ENCODE results near the gene PRTG. TPM values are rescaled to one million over a fixed set of nuclear protein-coding genes. Genes with fewer than 3 reads are reported as not detected.

The PRTG gene
- total and polyA plus RNA-seq, 2 of the 13 experiments (the other 11 are each of a cell fraction or from before 2014, with no cell fraction given) = 13.2 to 22.3 TPM

DNA sequence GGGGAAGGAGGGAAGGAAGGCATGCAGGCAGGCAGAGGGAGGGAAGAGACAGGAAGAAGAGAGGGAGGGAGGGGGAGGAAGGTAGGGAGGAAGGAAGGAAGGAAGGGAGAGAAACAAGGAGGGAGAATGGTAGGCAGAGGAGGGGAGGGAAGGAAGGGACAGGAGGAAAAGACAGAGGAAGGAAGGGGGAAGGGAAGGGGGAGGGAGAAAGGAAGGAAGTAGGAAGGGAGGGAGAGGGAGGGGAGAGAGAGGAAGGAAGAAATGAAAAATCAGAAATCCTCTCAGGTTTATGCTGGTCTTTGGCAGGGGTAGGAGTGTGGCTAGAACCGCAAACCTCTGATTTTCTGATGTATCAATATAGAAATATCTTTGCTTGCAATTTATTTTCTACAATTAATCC is 4.2 kb downstream of the PRTG start:
- ATAC-seq = no peak
- H3K27me3 ChIP-seq (ENCODE audit: control insufficient read depth in 1 of 2, insufficient read depth in 2 of 2, low read length in 2 of 2) = no peaks in the 10 kb centered on the region
- no peak overlapping the region for H2AFZ ChIP-seq (ENCODE audit: low read length)
- ChIA-PET POLR2A (no interaction called here), CTCF (ENCODE audit: low intra/inter-chr PET ratio, low total read pairs) (no interaction called here)
- intact Hi-C loops (cut with micrococcal nuclease; ENCODE audit: unreplicated experiment) (loop anchor here (10.0 kb wide), 1 partner anchor 54 kb away; no protein-coding TSS in a partner anchor), in situ Hi-C loops (cut with HindIII; ENCODE audit: extremely low pct_ligation_motif_present, low pct_unique_long_range_greater_than_20kb) (no loop called here)
- no peaks in the 10 kb centered on the region; the same call in 1 of the 2 replicates for H4K20me1 ChIP-seq (ENCODE audit: insufficient read depth, low read length)
- no peaks in the 10 kb centered on the region for H3K9me3 ChIP-seq (ENCODE audit: low read length)
- no peak overlapping the region for H3K4me2 ChIP-seq (ENCODE audit: low read depth, low read length)
- H3K36me3 ChIP-seq (replicated peaks in 1 of 2; ENCODE audit: control insufficient read depth in 1 of 2, insufficient read depth in 2 of 2, low read length in 2 of 2) = peaks cover 0 to 5% of the 10 kb centered on the region in 2 experiments; a peak in 1 of 5 replicates
- H3K4me1 ChIP-seq (ENCODE audit: insufficient read depth, low read length) = peaks cover 40% of the 10 kb centered on the region
- H3K27ac ChIP-seq (ENCODE audit: extremely low read length, insufficient read depth, low read length) = no peak overlapping the region
- no peak overlapping the region for H3K9ac ChIP-seq (ENCODE audit: insufficient read depth, low read depth, low read length)
- BruUV-seq (replicated peaks) = no TSS peak
- TF ChIP-seq, protein P1, sequence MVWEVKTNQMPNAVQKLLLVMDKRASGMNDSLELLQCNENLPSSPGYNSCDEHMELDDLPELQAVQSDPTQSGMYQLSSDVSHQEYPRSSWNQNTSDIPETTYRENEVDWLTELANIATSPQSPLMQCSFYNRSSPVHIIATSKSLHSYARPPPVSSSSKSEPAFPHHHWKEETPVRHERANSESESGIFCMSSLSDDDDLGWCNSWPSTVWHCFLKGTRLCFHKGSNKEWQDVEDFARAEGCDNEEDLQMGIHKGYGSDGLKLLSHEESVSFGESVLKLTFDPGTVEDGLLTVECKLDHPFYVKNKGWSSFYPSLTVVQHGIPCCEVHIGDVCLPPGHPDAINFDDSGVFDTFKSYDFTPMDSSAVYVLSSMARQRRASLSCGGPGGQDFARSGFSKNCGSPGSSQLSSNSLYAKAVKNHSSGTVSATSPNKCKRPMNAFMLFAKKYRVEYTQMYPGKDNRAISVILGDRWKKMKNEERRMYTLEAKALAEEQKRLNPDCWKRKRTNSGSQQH (CRISPR knock-in tag; IDR thresholded peaks at IDR 0.05; ENCODE audit: low read depth) = no peak
- peak; percentile 87 for TF ChIP-seq HNRNPK (IDR thresholded peaks at IDR 0.05; ENCODE audit: low read depth, low read length, poor library complexity, severe bottlenecking)
- FAIRE-seq = no peak
- peaks cover 29% of the 10 kb centered on the region for H3K79me2 ChIP-seq (ENCODE audit: insufficient read depth, low read length)
- 0% methylated on average over 1 of the region's 1 CpG for WGBS (ENCODE audit: low lambda C conversion rate)
- no peak for DNase-seq (ENCODE audit: low spot score)
- no peak overlapping the region for H3K4me3 ChIP-seq (replicated peaks in 1 of 3; ENCODE audit: insufficient read depth in 1 of 3, low read depth in 2 of 3, low read length in 3 of 3)

DNA sequence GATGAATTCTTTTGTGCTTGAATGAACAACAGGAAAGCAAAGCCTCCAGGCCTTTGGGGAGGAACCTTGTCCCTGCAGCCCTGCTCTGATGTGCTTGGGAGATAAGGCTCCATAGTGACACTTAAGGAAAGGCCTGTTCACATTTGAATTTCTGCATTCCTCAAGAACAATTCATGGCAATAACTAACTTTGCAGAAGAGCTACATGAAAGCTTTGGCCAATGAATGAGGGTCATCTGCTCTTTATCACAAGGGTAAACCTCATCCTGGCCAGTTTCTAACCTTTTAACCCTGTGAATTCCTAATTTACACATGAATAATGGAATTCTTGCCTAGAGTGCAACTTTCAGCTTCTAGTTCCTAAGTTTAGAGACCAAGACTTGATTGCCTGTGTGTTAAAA is 5.6 kb downstream of the PRTG start:
- Histone ChIP-seq H3K4me3 (replicated peaks in 1 of 3; ENCODE audit: insufficient read depth in 1 of 3, low read depth in 2 of 3, low read length in 3 of 3) (no peak overlapping the region), H3K4me2 (ENCODE audit: low read depth, low read length) (no peak overlapping the region), H3K36me3 (replicated peaks in 1 of 2; ENCODE audit: control insufficient read depth in 1 of 2, insufficient read depth in 2 of 2, low read length in 2 of 2) (peaks cover 0 to 5% of the 10 kb centered on the region in 2 experiments; a peak in 1 of 5 replicates), H4K20me1 (ENCODE audit: insufficient read depth, low read length) (no peaks in the 10 kb centered on the region; the same call in 1 of the 2 replicates), H3K79me2 (ENCODE audit: insufficient read depth, low read length) (peaks cover 29% of the 10 kb centered on the region), H2AFZ (ENCODE audit: low read length) (no peak overlapping the region), H3K9ac (ENCODE audit: insufficient read depth, low read depth, low read length) (no peak overlapping the region), H3K9me3 (ENCODE audit: low read length) (no peaks in the 10 kb centered on the region), H3K27me3 (ENCODE audit: control insufficient read depth in 1 of 2, insufficient read depth in 2 of 2, low read length in 2 of 2) (no peaks in the 10 kb centered on the region), H3K27ac (ENCODE audit: extremely low read length, insufficient read depth, low read length) (no peak overlapping the region), H3K4me1 (ENCODE audit: insufficient read depth, low read length) (peaks cover 40% of the 10 kb centered on the region)
- no TSS peak for BruUV-seq (replicated peaks)
- no peak for DNase-seq (ENCODE audit: low spot score)
- CTCF ChIA-PET (ENCODE audit: low intra/inter-chr PET ratio, low total read pairs) = no interaction called here
- no peak for ATAC-seq
- in situ Hi-C loops (cut with HindIII; ENCODE audit: extremely low pct_ligation_motif_present, low pct_unique_long_range_greater_than_20kb) = no loop called here
- intact Hi-C loops (cut with micrococcal nuclease; ENCODE audit: unreplicated experiment) = loop anchor here (10.0 kb wide), 1 partner anchor 53 kb away; no protein-coding TSS in a partner anchor
- POLR2A ChIA-PET = no interaction called here
- no peak for FAIRE-seq
- TF ChIP-seq SIN3A (IDR thresholded peaks at IDR 0.05; ENCODE audit: borderline replicate concordance, low read depth, low read length) = no peak
- peak; percentile 43; the same call in 1 of the 2 replicates for TF ChIP-seq ZNF652 (CRISPR knock-in tag; IDR thresholded peaks at IDR 0.05; ENCODE audit: borderline replicate concordance, low read depth)
- TF ChIP-seq NR2F6 (IDR thresholded peaks at IDR 0.05) = no peak
- no peak for TF ChIP-seq NR2F6 (CRISPR knock-in tag; IDR thresholded peaks at IDR 0.05)
- TF ChIP-seq, protein P2, sequence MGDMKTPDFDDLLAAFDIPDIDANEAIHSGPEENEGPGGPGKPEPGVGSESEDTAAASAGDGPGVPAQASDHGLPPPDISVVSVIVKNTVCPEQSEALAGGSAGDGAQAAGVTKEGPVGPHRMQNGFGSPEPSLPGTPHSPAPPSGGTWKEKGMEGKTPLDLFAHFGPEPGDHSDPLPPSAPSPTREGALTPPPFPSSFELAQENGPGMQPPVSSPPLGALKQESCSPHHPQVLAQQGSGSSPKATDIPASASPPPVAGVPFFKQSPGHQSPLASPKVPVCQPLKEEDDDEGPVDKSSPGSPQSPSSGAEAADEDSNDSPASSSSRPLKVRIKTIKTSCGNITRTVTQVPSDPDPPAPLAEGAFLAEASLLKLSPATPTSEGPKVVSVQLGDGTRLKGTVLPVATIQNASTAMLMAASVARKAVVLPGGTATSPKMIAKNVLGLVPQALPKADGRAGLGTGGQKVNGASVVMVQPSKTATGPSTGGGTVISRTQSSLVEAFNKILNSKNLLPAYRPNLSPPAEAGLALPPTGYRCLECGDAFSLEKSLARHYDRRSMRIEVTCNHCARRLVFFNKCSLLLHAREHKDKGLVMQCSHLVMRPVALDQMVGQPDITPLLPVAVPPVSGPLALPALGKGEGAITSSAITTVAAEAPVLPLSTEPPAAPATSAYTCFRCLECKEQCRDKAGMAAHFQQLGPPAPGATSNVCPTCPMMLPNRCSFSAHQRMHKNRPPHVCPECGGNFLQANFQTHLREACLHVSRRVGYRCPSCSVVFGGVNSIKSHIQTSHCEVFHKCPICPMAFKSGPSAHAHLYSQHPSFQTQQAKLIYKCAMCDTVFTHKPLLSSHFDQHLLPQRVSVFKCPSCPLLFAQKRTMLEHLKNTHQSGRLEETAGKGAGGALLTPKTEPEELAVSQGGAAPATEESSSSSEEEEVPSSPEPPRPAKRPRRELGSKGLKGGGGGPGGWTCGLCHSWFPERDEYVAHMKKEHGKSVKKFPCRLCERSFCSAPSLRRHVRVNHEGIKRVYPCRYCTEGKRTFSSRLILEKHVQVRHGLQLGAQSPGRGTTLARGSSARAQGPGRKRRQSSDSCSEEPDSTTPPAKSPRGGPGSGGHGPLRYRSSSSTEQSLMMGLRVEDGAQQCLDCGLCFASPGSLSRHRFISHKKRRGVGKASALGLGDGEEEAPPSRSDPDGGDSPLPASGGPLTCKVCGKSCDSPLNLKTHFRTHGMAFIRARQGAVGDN (CRISPR knock-in tag; IDR thresholded peaks at IDR 0.05) = no peak
- TF ChIP-seq, protein P3, sequence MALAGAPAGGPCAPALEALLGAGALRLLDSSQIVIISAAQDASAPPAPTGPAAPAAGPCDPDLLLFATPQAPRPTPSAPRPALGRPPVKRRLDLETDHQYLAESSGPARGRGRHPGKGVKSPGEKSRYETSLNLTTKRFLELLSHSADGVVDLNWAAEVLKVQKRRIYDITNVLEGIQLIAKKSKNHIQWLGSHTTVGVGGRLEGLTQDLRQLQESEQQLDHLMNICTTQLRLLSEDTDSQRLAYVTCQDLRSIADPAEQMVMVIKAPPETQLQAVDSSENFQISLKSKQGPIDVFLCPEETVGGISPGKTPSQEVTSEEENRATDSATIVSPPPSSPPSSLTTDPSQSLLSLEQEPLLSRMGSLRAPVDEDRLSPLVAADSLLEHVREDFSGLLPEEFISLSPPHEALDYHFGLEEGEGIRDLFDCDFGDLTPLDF (CRISPR knock-in tag; IDR thresholded peaks at IDR 0.05) = no peak

Data from HepG2 (cell line).